ENCODE measurements around the gene MMRN2.

Gene MMRN2

DNA sequence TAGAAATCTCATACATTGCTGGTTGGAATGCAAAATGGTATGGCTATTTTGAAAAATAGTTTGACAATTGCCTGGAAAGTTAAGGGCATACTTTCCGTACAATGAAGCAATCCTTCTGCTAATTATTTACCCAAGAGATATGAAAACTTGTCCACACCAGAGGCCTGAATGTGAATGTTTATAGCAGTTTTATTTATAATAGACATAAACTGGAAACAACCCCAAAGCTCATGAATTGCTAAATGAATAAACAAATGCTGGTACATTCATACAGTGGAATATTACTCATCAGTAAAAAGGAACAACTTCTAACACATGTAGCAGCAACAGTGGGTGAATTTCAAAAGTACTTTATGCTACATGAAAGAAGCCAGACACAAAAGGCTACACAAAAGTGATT, 42.7 kb downstream of the MMRN2 start:
- TF ChIP-seq TAF1 (IDR thresholded peaks at IDR 0.05; ENCODE audit: low read depth) = no peak

DNA sequence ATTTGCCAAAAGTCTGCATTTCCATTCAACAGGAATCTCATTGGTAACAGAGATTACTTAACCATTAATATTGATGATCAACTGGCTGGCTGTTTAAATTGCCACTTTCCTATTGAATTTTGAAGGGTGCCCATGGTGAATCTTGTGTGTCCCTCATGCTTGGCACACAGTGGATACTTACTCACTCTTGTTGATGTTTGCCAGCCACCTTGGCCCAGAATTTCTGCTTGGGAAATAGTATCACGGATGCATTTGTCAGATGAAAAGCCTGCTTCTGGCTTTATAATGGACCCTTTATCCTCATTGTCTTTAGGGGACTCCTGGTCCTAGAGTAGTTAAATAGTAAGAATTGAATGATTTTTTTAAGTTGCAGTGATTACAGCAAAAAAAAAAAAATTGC, 52.0 kb downstream of the MMRN2 start:
- TF ChIP-seq CEBPB (IDR thresholded peaks at IDR 0.05) = no peak
- TF ChIP-seq TCF12 (IDR thresholded peaks at IDR 0.05; ENCODE audit: low read depth) = no peak
- TF ChIP-seq CREB1 (IDR thresholded peaks at IDR 0.05; ENCODE audit: low read depth) = no peak
- no peak for TF ChIP-seq FOXM1 (IDR thresholded peaks at IDR 0.05; ENCODE audit: borderline replicate concordance, low read depth)
- TF ChIP-seq RAD21 (IDR thresholded peaks at IDR 0.05; ENCODE audit: low read depth) = no peak
- no peak for TF ChIP-seq TEAD4 (IDR thresholded peaks at IDR 0.05)
- no peak for TF ChIP-seq EP300 (IDR thresholded peaks at IDR 0.05; ENCODE audit: borderline replicate concordance)
- TF ChIP-seq REST (IDR thresholded peaks at IDR 0.05; ENCODE audit: low read depth) = no peak
- no peak for TF ChIP-seq YY1 (IDR thresholded peaks at IDR 0.05; ENCODE audit: low read depth)
- TF ChIP-seq TAF1 (IDR thresholded peaks at IDR 0.05; ENCODE audit: low read depth) = no peak
- TF ChIP-seq EGR1 (IDR thresholded peaks at IDR 0.05) = no peak
- TF ChIP-seq ZBTB7A (IDR thresholded peaks at IDR 0.05; ENCODE audit: low read depth) = no peak
- no peak for TF ChIP-seq NFIC (IDR thresholded peaks at IDR 0.05)
- TF ChIP-seq MAX (IDR thresholded peaks at IDR 0.05) = no peak
- TF ChIP-seq, protein P1, sequence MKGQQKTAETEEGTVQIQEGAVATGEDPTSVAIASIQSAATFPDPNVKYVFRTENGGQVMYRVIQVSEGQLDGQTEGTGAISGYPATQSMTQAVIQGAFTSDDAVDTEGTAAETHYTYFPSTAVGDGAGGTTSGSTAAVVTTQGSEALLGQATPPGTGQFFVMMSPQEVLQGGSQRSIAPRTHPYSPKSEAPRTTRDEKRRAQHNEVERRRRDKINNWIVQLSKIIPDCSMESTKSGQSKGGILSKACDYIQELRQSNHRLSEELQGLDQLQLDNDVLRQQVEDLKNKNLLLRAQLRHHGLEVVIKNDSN (IDR thresholded peaks at IDR 0.05) = no peak

GRCh38 chr10:86904600-86904999, 52.8 kb downstream of the MMRN2 start:
- TF ChIP-seq, protein P1 (IDR thresholded peaks at IDR 0.05) = no peak
- TF ChIP-seq TAF1 (IDR thresholded peaks at IDR 0.05; ENCODE audit: low read depth) (no peak), YY1 (IDR thresholded peaks at IDR 0.05; ENCODE audit: low read depth) (no peak), EP300 (IDR thresholded peaks at IDR 0.05; ENCODE audit: borderline replicate concordance) (no peak)

GRCh38 chr10:86900955-86901354, 56.5 kb downstream of the MMRN2 start:
- TF ChIP-seq REST (IDR thresholded peaks at IDR 0.05; ENCODE audit: low read depth) = no peak
- TF ChIP-seq TAF1 (IDR thresholded peaks at IDR 0.05; ENCODE audit: low read depth) = no peak
- no peak for TF ChIP-seq RAD21 (IDR thresholded peaks at IDR 0.05; ENCODE audit: low read depth)
- TF ChIP-seq FOXM1 (IDR thresholded peaks at IDR 0.05; ENCODE audit: borderline replicate concordance, low read depth) = no peak
- TF ChIP-seq YY1 (IDR thresholded peaks at IDR 0.05; ENCODE audit: low read depth) = no peak
- no peak for TF ChIP-seq ZBTB7A (IDR thresholded peaks at IDR 0.05; ENCODE audit: low read depth)
- TF ChIP-seq NFIC (IDR thresholded peaks at IDR 0.05) = no peak
- no peak for TF ChIP-seq EGR1 (IDR thresholded peaks at IDR 0.05)
- TF ChIP-seq CREB1 (IDR thresholded peaks at IDR 0.05; ENCODE audit: low read depth) = no peak
- TF ChIP-seq, protein P1 (IDR thresholded peaks at IDR 0.05) = no peak
- no peak for TF ChIP-seq CEBPB (IDR thresholded peaks at IDR 0.05)
- no peak for TF ChIP-seq TCF12 (IDR thresholded peaks at IDR 0.05; ENCODE audit: low read depth)
- TF ChIP-seq MAX (IDR thresholded peaks at IDR 0.05) = no peak
- no peak for TF ChIP-seq EP300 (IDR thresholded peaks at IDR 0.05; ENCODE audit: borderline replicate concordance)
- no peak for TF ChIP-seq TEAD4 (IDR thresholded peaks at IDR 0.05)

- no peak for TF ChIP-seq FOXM1 (IDR thresholded peaks at IDR 0.05; ENCODE audit: borderline replicate concordance, low read depth)
- TF ChIP-seq RAD21 (IDR thresholded peaks at IDR 0.05; ENCODE audit: low read depth) = peak; percentile 89
These were observed 57.6 kb downstream of the MMRN2 start for GRCh38 chr10:86899670-86900276.

DNA sequence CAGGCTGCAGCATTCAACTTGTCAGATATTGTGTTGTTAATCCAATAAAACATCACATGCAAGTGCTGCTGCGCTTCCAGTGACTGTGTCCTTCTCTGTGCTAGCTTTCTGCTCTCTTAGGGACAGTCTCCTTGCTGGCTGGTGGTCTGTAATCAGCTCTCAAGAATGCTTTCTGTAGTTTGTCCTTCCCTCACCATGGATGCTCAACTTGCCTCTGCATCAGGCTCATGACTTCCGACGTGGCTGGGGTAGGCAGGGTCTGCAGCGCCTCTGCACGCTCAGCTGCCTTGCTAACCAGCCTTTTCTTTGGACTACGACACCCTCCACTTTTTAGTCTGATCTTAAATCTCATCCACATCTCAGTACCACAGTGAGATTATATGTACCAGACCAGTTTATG, 58.3 kb downstream of the MMRN2 start:
- no peak for TF ChIP-seq TCF12 (IDR thresholded peaks at IDR 0.05; ENCODE audit: low read depth)
- no peak for TF ChIP-seq RAD21 (IDR thresholded peaks at IDR 0.05; ENCODE audit: low read depth)
- no peak for TF ChIP-seq TAF1 (IDR thresholded peaks at IDR 0.05; ENCODE audit: low read depth)
- no peak for TF ChIP-seq YY1 (IDR thresholded peaks at IDR 0.05; ENCODE audit: low read depth)
- TF ChIP-seq NFIC (IDR thresholded peaks at IDR 0.05) = no peak
- TF ChIP-seq TEAD4 (IDR thresholded peaks at IDR 0.05) = no peak
- no peak for TF ChIP-seq EP300 (IDR thresholded peaks at IDR 0.05; ENCODE audit: borderline replicate concordance)
- TF ChIP-seq REST (IDR thresholded peaks at IDR 0.05; ENCODE audit: low read depth) = no peak
- TF ChIP-seq CREB1 (IDR thresholded peaks at IDR 0.05; ENCODE audit: low read depth) = no peak
- TF ChIP-seq CEBPB (IDR thresholded peaks at IDR 0.05) = no peak
- no peak for TF ChIP-seq MAX (IDR thresholded peaks at IDR 0.05)
- no peak for TF ChIP-seq FOXM1 (IDR thresholded peaks at IDR 0.05; ENCODE audit: borderline replicate concordance, low read depth)
- TF ChIP-seq, protein P1 (IDR thresholded peaks at IDR 0.05) = no peak
- TF ChIP-seq ZBTB7A (IDR thresholded peaks at IDR 0.05; ENCODE audit: low read depth) = no peak
- no peak for TF ChIP-seq EGR1 (IDR thresholded peaks at IDR 0.05)

Measured in Ishikawa (cell line).